ENCODE results near the gene ZMYM3.

DNA sequence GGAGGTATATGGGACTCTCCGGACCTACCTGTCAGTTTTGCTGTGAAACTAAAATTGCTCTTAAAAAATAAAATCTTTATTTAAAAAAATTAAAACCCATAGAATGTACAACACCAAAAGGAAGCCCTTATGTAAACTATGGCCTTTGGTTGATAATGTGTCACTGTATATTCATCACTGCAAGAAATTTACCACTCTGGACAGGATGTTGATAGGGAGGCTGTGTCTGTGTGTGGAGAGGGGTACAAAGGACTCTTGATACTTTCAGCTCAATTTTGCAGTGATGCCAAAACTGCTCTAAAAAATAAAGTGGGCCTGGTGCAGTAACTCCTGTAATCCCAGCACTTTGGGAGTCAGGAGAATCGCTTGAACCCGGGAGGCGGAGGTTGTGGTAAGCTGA is 2.9 kb upstream of the ZMYM3 start:
- TF ChIP-seq, protein P1, sequence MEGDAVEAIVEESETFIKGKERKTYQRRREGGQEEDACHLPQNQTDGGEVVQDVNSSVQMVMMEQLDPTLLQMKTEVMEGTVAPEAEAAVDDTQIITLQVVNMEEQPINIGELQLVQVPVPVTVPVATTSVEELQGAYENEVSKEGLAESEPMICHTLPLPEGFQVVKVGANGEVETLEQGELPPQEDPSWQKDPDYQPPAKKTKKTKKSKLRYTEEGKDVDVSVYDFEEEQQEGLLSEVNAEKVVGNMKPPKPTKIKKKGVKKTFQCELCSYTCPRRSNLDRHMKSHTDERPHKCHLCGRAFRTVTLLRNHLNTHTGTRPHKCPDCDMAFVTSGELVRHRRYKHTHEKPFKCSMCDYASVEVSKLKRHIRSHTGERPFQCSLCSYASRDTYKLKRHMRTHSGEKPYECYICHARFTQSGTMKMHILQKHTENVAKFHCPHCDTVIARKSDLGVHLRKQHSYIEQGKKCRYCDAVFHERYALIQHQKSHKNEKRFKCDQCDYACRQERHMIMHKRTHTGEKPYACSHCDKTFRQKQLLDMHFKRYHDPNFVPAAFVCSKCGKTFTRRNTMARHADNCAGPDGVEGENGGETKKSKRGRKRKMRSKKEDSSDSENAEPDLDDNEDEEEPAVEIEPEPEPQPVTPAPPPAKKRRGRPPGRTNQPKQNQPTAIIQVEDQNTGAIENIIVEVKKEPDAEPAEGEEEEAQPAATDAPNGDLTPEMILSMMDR (IDR thresholded peaks at IDR 0.05), result no peak
- no peak for TF ChIP-seq POLR2A (IDR thresholded peaks at IDR 0.05)
